HEK293T (cell line): Measurements from ENCODE around the gene STARD3NL.
A peak's percentile ranks its signal among the peaks of the same experiment; 100 is the strongest.

Source experiments
- CTCF ChIA-PET: fragments of 350-600 bp; formaldehyde crosslinking; extraction: SDS; loops from one replicate; lab custom pipeline; 2021; ENCODE audit warnings: antibody characterized with exemption, inconsistent platforms; lab: Yijun Ruan, JAX
- POLR2A ChIA-PET: fragments of 350-600 bp; formaldehyde crosslinking; extraction: SDS; loops from one replicate; lab custom pipeline; 2020; ENCODE audit warnings: antibody characterized with exemption, inconsistent platforms; lab: Yijun Ruan, JAX
- DNase-seq: peaks from one replicate; pipeline ENCODE4 v3.0.0; 2012; ENCODE audit warnings: mixed read lengths; ENCODE audit errors: extremely low spot score
- ARNT ChIP-seq: fragments of 450-650 bp; IDR thresholded peaks from 2 replicates; pipeline ENCODE4 v1.6.1; 2017; ENCODE audit warnings: mild to moderate bottlenecking
- BHLHE40 ChIP-seq: fragments of 450-650 bp; IDR thresholded peaks from 2 replicates; pipeline ENCODE4 v1.6.1; 2016; ENCODE audit warnings: mild to moderate bottlenecking, moderate library complexity, borderline replicate concordance
- CTBP1 ChIP-seq: fragments of 450-650 bp; IDR thresholded peaks from 2 replicates; pipeline ENCODE4 v1.6.1; 2016; ENCODE audit warnings: borderline replicate concordance
- ELF4 ChIP-seq: fragments of 450-650 bp; IDR thresholded peaks from 2 replicates; pipeline ENCODE4 v1.6.1; 2017; ENCODE audit warnings: antibody characterized with exemption
- FOXA1 ChIP-seq: fragments of 450-650 bp; IDR thresholded peaks from 2 replicates; pipeline ENCODE4 v1.6.1; 2016; ENCODE audit warnings: mild to moderate bottlenecking
- FOXK2 ChIP-seq: fragments of 450-650 bp; IDR thresholded peaks from 2 replicates; pipeline ENCODE4 v1.6.1; 2016; ENCODE audit warnings: mild to moderate bottlenecking
- FOXM1 ChIP-seq: fragments of 450-650 bp; IDR thresholded peaks from 2 replicates; pipeline ENCODE4 v1.6.1; 2017; ENCODE audit warnings: mild to moderate bottlenecking, borderline replicate concordance
- HDGF ChIP-seq: fragments of 450-650 bp; IDR thresholded peaks from 2 replicates; pipeline ENCODE4 v1.6.1; 2017; ENCODE audit warnings: antibody characterized with exemption, borderline replicate concordance
- L3MBTL2 ChIP-seq: fragments of 450-650 bp; conservative IDR thresholded peaks from 2 replicates; pipeline ENCODE4 v1.6.1; 2016; ENCODE audit warnings: mild to moderate bottlenecking
- LEF1 ChIP-seq: fragments of 450-650 bp; IDR thresholded peaks from 2 replicates; pipeline ENCODE4 v1.6.1; 2017; ENCODE audit warnings: mild to moderate bottlenecking, borderline replicate concordance
- NFRKB ChIP-seq: fragments of 450-650 bp; IDR thresholded peaks from 2 replicates; pipeline ENCODE4 v1.6.1; 2016; ENCODE audit warnings: mild to moderate bottlenecking, moderate library complexity
- PKNOX1 ChIP-seq: fragments of 450-650 bp; IDR thresholded peaks from 2 replicates; pipeline ENCODE4 v1.6.1; 2016
- SP1 ChIP-seq: fragments of 450-650 bp; IDR thresholded peaks from 2 replicates; pipeline ENCODE4 v1.6.1; 2017
- SUZ12 ChIP-seq: fragments of 450-650 bp; IDR thresholded peaks from 2 replicates; pipeline ENCODE4 v1.6.1; 2016; ENCODE audit warnings: mild to moderate bottlenecking
- TARDBP ChIP-seq: fragments of 450-650 bp; IDR thresholded peaks from 2 replicates; pipeline ENCODE4 v1.6.1; 2016
- ZNF384 ChIP-seq: fragments of 450-650 bp; IDR thresholded peaks from 2 replicates; pipeline ENCODE4 v1.6.1; 2016

Gene STARD3NL

GRCh38 chr7:38211486-38211885 is 33.4 kb downstream of the STARD3NL start:
- TF ChIP-seq HDGF (no peak), BHLHE40 (no peak), PKNOX1 (no peak), LEF1 (no peak), SP1 (no peak), FOXA1 (no peak), NFRKB (no peak), TARDBP (no peak), CTBP1 (no peak), SUZ12 (no peak), ELF4 (no peak)
- no peak for DNase-seq
- ChIA-PET CTCF (interaction anchor here (0.6 kb wide), 1 partner anchor 105 kb away, joined by 3 read pairs; no protein-coding TSS in a partner anchor), POLR2A (no interaction called here)

- ChIA-PET CTCF (interaction anchor here (0.6 to 1.5 kb wide), 2 partner anchors 105 to 124 kb away, joined by 3 to 5 read pairs; no protein-coding TSS in a partner anchor), POLR2A (no interaction called here)
- no peak for TF ChIP-seq FOXM1
- TF ChIP-seq L3MBTL2 = no peak
- no peak for TF ChIP-seq HDGF
- no peak for DNase-seq
Observed at GRCh38 chr7:38211940-38212339, 33.9 kb downstream of the STARD3NL start.

GRCh38 chr7:38215115-38215514 is 37.1 kb downstream of the STARD3NL start:
- no peak for TF ChIP-seq NFRKB
- TF ChIP-seq L3MBTL2 = no peak
- TF ChIP-seq ELF4 = no peak
- no peak for TF ChIP-seq CTBP1
- no peak for TF ChIP-seq TARDBP
- TF ChIP-seq FOXA1 = no peak
- TF ChIP-seq LEF1 = no peak
- no peak for TF ChIP-seq ZNF384
- no peak for DNase-seq
- ChIA-PET CTCF (interaction anchor here (0.6 to 2.2 kb wide), 26 partner anchors 9 to 313 kb away, joined by 3 to 40 read pairs (median 6); partner anchors contain the start of gene STARD3NL), POLR2A (interaction anchor here (1.2 kb wide), 1 partner anchor 37 kb away, joined by 7 read pairs; the partner anchor contains the start of gene STARD3NL)

GRCh38 chr7:38215735-38216670 is 38.0 kb downstream of the STARD3NL start:
- POLR2A ChIA-PET = interaction anchor here (1.2 kb wide), 1 partner anchor 38 kb away, joined by 7 read pairs; the partner anchor contains the start of gene STARD3NL

GRCh38 chr7:38217672-38218071 is 39.6 kb downstream of the STARD3NL start:
- DNase-seq = no peak
- CTCF ChIA-PET = interaction anchor here (0.5 to 1.2 kb wide), 2 partner anchors 101 to 459 kb away, joined by 4 read pairs; no protein-coding TSS in a partner anchor
- POLR2A ChIA-PET = no interaction called here
- TF ChIP-seq FOXK2 (no peak), FOXA1 (no peak), FOXM1 (no peak), NFRKB (no peak), ELF4 (no peak), SUZ12 (no peak), BHLHE40 (no peak), ZNF384 (no peak), HDGF (no peak), PKNOX1 (no peak), L3MBTL2 (no peak), ARNT (no peak)

More at GRCh38 chr7:38215735-38216670, 38.0 kb downstream of the STARD3NL start:
- TF ChIP-seq TARDBP = no peak
- TF ChIP-seq ELF4 = no peak
- no peak for TF ChIP-seq ZNF384
- TF ChIP-seq LEF1 = no peak
- TF ChIP-seq ARNT = no peak
- TF ChIP-seq L3MBTL2 = no peak
- TF ChIP-seq BHLHE40 = no peak
- no peak for TF ChIP-seq SUZ12
- no peak for TF ChIP-seq PKNOX1
- no peak for TF ChIP-seq NFRKB
- TF ChIP-seq FOXM1 = no peak
- no peak for TF ChIP-seq CTBP1
- TF ChIP-seq SP1 = no peak
- TF ChIP-seq FOXA1 = no peak
- no peak for TF ChIP-seq FOXK2
- no peak for TF ChIP-seq HDGF
- CTCF ChIA-PET = interaction anchor here (0.5 to 2.2 kb wide), 35 partner anchors 10 to 495 kb away, joined by 3 to 40 read pairs (median 4); partner anchors contain the start of gene STARD3NL
- peak; percentile 83 for DNase-seq
